HG03520 (cell line): ENCODE measurements around the gene GPHB5.
"Not testable (repeated sequence)": the region's sequence is repeated elsewhere in the genome, so short reads cannot be mapped to it uniquely, and the experiment has no call there.

ENCODE experiments used
- ATAC-seq: cut with Tn5 transposase; IDR thresholded peaks from one replicate; pipeline ENCODE4 v1.9.1; 2021; ENCODE audit warnings: mild to moderate bottlenecking, moderate library complexity; ENCODE audit not compliant: unreplicated experiment

The GPHB5 gene

GRCh38 chr14:63318835-63319234 is at the start of gene GPHB5:
GPHB5 (minus strand) TSS chr14:63318935; CDS start chr14:63317849, 1,086 bp downstream.
- ATAC-seq = no peak

GRCh38 chr14:63367742-63368364 is 49.1 kb upstream of the GPHB5 start:
- ATAC-seq = no peak

- ATAC-seq = no peak
These were observed 43.7 kb upstream of the GPHB5 start for GRCh38 chr14:63362389-63362819.

GRCh38 chr14:63361790-63362189 is 43.1 kb upstream of the GPHB5 start:
- no peak for ATAC-seq

- no peak for ATAC-seq
These were observed 39.1 kb upstream of the GPHB5 start for GRCh38 chr14:63357841-63358240.

GRCh38 chr14:63345826-63346225 is 27.1 kb upstream of the GPHB5 start:
- ATAC-seq = no peak

- no peak for ATAC-seq
These were observed 25.6 kb upstream of the GPHB5 start for GRCh38 chr14:63344336-63344735.

- no peak for ATAC-seq
These were observed 25.1 kb upstream of the GPHB5 start for GRCh38 chr14:63343878-63344277.

GRCh38 chr14:63342371-63342770 is 23.6 kb upstream of the GPHB5 start:
- ATAC-seq = no peak

GRCh38 chr14:63328787-63329737 is 10.3 kb upstream of the GPHB5 start:
- no peak for ATAC-seq

- ATAC-seq = no peak
These were observed 8.1 kb upstream of the GPHB5 start for GRCh38 chr14:63326840-63327239.

GRCh38 chr14:63322897-63323573 is 4.3 kb upstream of the GPHB5 start:
- ATAC-seq = no peak

- ATAC-seq = no peak
These were observed 3.7 kb upstream of the GPHB5 start for GRCh38 chr14:63322472-63322871.

GRCh38 chr14:63308723-63309317 is 9.9 kb downstream of the GPHB5 start:
- peak; percentile 53 for ATAC-seq

- ATAC-seq = not testable (repeated sequence)
These were observed 14.3 kb downstream of the GPHB5 start for GRCh38 chr14:63304429-63304828.

- ATAC-seq = no peak
These were observed 16.7 kb downstream of the GPHB5 start for GRCh38 chr14:63301891-63302534.

- no peak for ATAC-seq
These were observed 17.9 kb downstream of the GPHB5 start for GRCh38 chr14:63300854-63301253.

- no peak for ATAC-seq
These were observed 19.2 kb downstream of the GPHB5 start for GRCh38 chr14:63299351-63300110.

- no peak for ATAC-seq
These were observed 21.2 kb downstream of the GPHB5 start for GRCh38 chr14:63297372-63298063.
